Panc1 (cell line): ENCODE measurements around the gene SBF2. TPM values are rescaled to one million over a fixed set of nuclear protein-coding genes. Genes with fewer than 3 reads are reported as not detected.

Source experiments
- ATAC-seq: fragments of 200-7000 bp; cut with Tn5 transposase; 2 replicates; pipeline ENCODE4 v1.9.1; 2020; ENCODE audit warnings: mild to moderate bottlenecking, moderate library complexity
- BruUV-seq: library from RNA; stranded (reverse); fragments of 400-500 nt; replicated peaks from 2 replicates; lab custom pipeline; 2021; lab: Mats Ljungman, UMichigan
- CTCF ChIA-PET: fragments of 300-600 bp; sonication (Branson Sonifier 250); formaldehyde crosslinking; loops from one replicate; lab custom pipeline; 2022; ENCODE audit warnings: antibody characterized with exemption; lab: Charles Lee
- POLR2A ChIA-PET: fragments of 300-600 bp; sonication (Branson Sonifier 250); formaldehyde crosslinking; loops from one replicate; lab custom pipeline; 2022; ENCODE audit warnings: antibody characterized with exemption; lab: Charles Lee
- DNase-seq: peaks from one replicate; pipeline ENCODE4 v3.0.0-alpha.2; 2010; ENCODE audit warnings: low read depth, low spot score
- H3K27ac ChIP-seq: 2 replicates; pipeline ENCODE4 v1.5.1; 2011; ENCODE audit warnings: mild to moderate bottlenecking, low read length, inconsistent platforms
- H3K27me3 ChIP-seq: fragments of 200-500 bp; sonication (Bioruptor generic); 2 replicates; pipeline ENCODE4 v1.6.0; 2014; ENCODE audit warnings: low read length, inconsistent platforms; ENCODE audit not compliant: control insufficient read depth, insufficient read depth
- H3K36me3 ChIP-seq: fragments of 200-500 bp; sonication (Bioruptor generic); 2 replicates; pipeline ENCODE4 v1.5.1; 2014; ENCODE audit warnings: inconsistent platforms, mild to moderate bottlenecking, low read length, moderate library complexity; ENCODE audit not compliant: control insufficient read depth, insufficient read depth
- H3K4me1 ChIP-seq: 2 replicates; pipeline ENCODE4 v1.5.1; 2011; ENCODE audit warnings: inconsistent platforms, mild to moderate bottlenecking, low read length, moderate library complexity; ENCODE audit not compliant: control insufficient read depth, insufficient read depth
- H3K4me3 ChIP-seq, 2 experiments: 2 replicates each; pipeline ENCODE4 v1.5.1; 2011 to 2012; ENCODE audit warnings: low read depth in 2 of 2, low read length in 2 of 2, mild to moderate bottlenecking in 2 of 2, inconsistent platforms in 1 of 2, moderate library complexity in 1 of 2
- H3K9me3 ChIP-seq: fragments of 200-500 bp; sonication (Bioruptor generic); 2 replicates; pipeline ENCODE4 v1.5.1; 2014; ENCODE audit warnings: low read depth, mild to moderate bottlenecking, inconsistent platforms, low read length, moderate library complexity; ENCODE audit not compliant: control insufficient read depth, insufficient read depth
- CTCF ChIP-seq: fragments of 450-650 bp; IDR thresholded peaks from 2 replicates; pipeline ENCODE4 v1.5.1; 2017; ENCODE audit warnings: mild to moderate bottlenecking
- POLR2AphosphoS5 ChIP-seq: IDR thresholded peaks from 2 replicates; pipeline ENCODE4 v1.6.1; 2012; ENCODE audit warnings: mild to moderate bottlenecking, low read depth, low read length, moderate library complexity
- REST ChIP-seq, 2 experiments: IDR thresholded peaks; 2 replicates each; pipeline ENCODE4 v1.6.1; 2011 to 2012; ENCODE audit warnings: low read depth in 2 of 2, control low read depth in 1 of 2, low read length in 1 of 2, mild to moderate bottlenecking in 1 of 2, moderate library complexity in 1 of 2; ENCODE audit not compliant: insufficient read depth in 1 of 2
- SIN3A ChIP-seq: IDR thresholded peaks from 2 replicates; pipeline ENCODE4 v1.6.1; 2012; ENCODE audit warnings: low read depth, mild to moderate bottlenecking, low read length, moderate library complexity, borderline replicate concordance; ENCODE audit not compliant: insufficient read depth
- TCF7L2 ChIP-seq: IDR thresholded peaks from 2 replicates; pipeline ENCODE4 v1.6.1; 2011; ENCODE audit warnings: mild to moderate bottlenecking, low read depth, low read length, inconsistent platforms
- in situ Hi-C: cut with HindIII; loops from 2 replicates; pipeline ENCODE4 v1.10.0; 2016; ENCODE audit warnings: low sequenced_read_pairs, low pct_unique_long_range_greater_than_20kb
- intact Hi-C: fragments of 100-400 bp; cut with micrococcal nuclease; formaldehyde crosslinking; loops from one replicate; pipeline ENCODE4 v1.10.0; 2022; ENCODE audit not compliant: unreplicated experiment
- total RNA-seq: library from RNA; stranded (reverse); gene quantifications from one replicate; pipeline ENCODE4 v1.2.1, GENCODE V29; 2021; ENCODE audit not compliant: unreplicated experiment

The SBF2 gene
- total RNA-seq, 1 experiment from 2014 or later, result 65.0 TPM

GRCh38 chr11:9868641-9869040 is 425.4 kb downstream of the SBF2 start:
- POLR2A ChIA-PET, result no interaction called here
- peak; percentile 64; the same call in 1 of the 2 replicates for ATAC-seq
- in situ Hi-C loops, result loop anchor here (25.0 kb wide), 1 partner anchor 444 kb away; the partner anchor contains the start of gene ADM

GRCh38 chr11:9862981-9863380 is 431.0 kb downstream of the SBF2 start:
- Histone ChIP-seq H3K4me3 (no peak overlapping the region), H3K36me3 (no peaks in the 10 kb centered on the region), H3K27me3 (no peaks in the 10 kb centered on the region), H3K27ac (peak overlapping the region; percentile 96), H3K9me3 (no peaks in the 10 kb centered on the region), H3K4me1 (peaks cover 47% of the 10 kb centered on the region)
- ChIA-PET POLR2A (no interaction called here), CTCF (interaction anchor here (0.8 to 1.1 kb wide), 2 partner anchors 44 to 110 kb away, joined by 3 to 4 read pairs; no protein-coding TSS in a partner anchor)
- no peak for DNase-seq
- in situ Hi-C loops, result loop anchor here (25.0 kb wide), 1 partner anchor 449 kb away; the partner anchor contains the start of gene ADM
- no TSS peak for BruUV-seq
- ATAC-seq, result no peak
- intact Hi-C loops, result loop anchor here (2.0 to 5.0 kb wide), 3 partner anchors 44 to 106 kb away; no protein-coding TSS in a partner anchor
- TF ChIP-seq TCF7L2 (peak; percentile 80), SIN3A (no peak)

More at GRCh38 chr11:9868641-9869040, 425.4 kb downstream of the SBF2 start:
- Histone ChIP-seq H3K4me1 (peaks cover 3% of the 10 kb centered on the region; the same call in 1 of the 2 replicates), H3K36me3 (no peaks in the 10 kb centered on the region), H3K27me3 (no peaks in the 10 kb centered on the region), H3K4me3 (no peak overlapping the region), H3K9me3 (peaks cover 2% of the 10 kb centered on the region; the same call in 1 of the 2 replicates), H3K27ac (peak overlapping the region; percentile 74)
- intact Hi-C loops, result no loop called here
- no peak for DNase-seq
- TF ChIP-seq POLR2AphosphoS5 (no peak), SIN3A (no peak), CTCF (no peak), REST (IDR thresholded peaks at IDR 0.05; ENCODE audit: insufficient read depth in 1 of 2, low read depth in 2 of 2, low read length in 1 of 2) (no peak), TCF7L2 (no peak)
- no TSS peak for BruUV-seq
- CTCF ChIA-PET, result no interaction called here
